Stomach (tissue), 4 donors: ENCODE data around the gene CNTNAP3.
"Not testable (repeated sequence)": the region's sequence is repeated elsewhere in the genome, so short reads cannot be mapped to it uniquely, and the experiment has no call there.

Source experiments
- CTCF ChIP-seq, 7 experiments: fragments of 450-650 bp in 4 of 7; fragments of 200-600 bp in 3 of 7; sonication (generic) in 3 of 7; IDR thresholded peaks; one replicate each; pipeline ENCODE4 v1.5.1; 2016 to 2019; ENCODE audit warnings: antibody characterized with exemption in 7 of 7, control low read depth in 2 of 7, mild to moderate bottlenecking in 1 of 7
- EP300 ChIP-seq: sonication (generic); formaldehyde crosslinking; IDR thresholded peaks from one replicate; pipeline ENCODE4 v1.6.1; 2017; ENCODE audit warnings: antibody characterized with exemption
- POLR2A ChIP-seq, 4 donors: fragments of 450-650 bp; IDR thresholded peaks; one replicate each; pipeline ENCODE4 v1.6.1; 2016; ENCODE audit warnings: antibody characterized with exemption in 4 of 4, control low read depth in 2 of 4, mild to moderate bottlenecking in 1 of 4, moderate library complexity in 1 of 4

GRCh38 chr9:39198000-39198709 is 89.8 kb downstream of the CNTNAP3 start:
- TF ChIP-seq CTCF (IDR thresholded peaks at IDR 0.05); EP300; POLR2A (IDR thresholded peaks at IDR 0.05): not testable (repeated sequence)
